PC-3 (cell line): ENCODE results near the gene DBH. TPM values are rescaled to one million over a fixed set of nuclear protein-coding genes. Genes with fewer than 3 reads are reported as not detected.
"Not testable (repeated sequence)": the region's sequence is repeated elsewhere in the genome, so short reads cannot be mapped to it uniquely, and the experiment has no call there.

ENCODE experiments used
- ATAC-seq: fragments of 200-7000 bp; cut with Tn5 transposase; 2 replicates; pipeline ENCODE4 v1.9.1; 2020; ENCODE audit warnings: mild to moderate bottlenecking, moderate library complexity
- BruUV-seq: library from RNA; stranded (reverse); fragments of 400-500 nt; replicated peaks from 2 replicates; lab custom pipeline; 2021; lab: Mats Ljungman, UMichigan
- CTCF ChIA-PET: fragments of 300-600 bp; sonication (Branson Sonifier 250); formaldehyde crosslinking; loops from one replicate; lab custom pipeline; 2022; ENCODE audit warnings: antibody characterized with exemption; lab: Charles Lee
- POLR2A ChIA-PET: fragments of 300-600 bp; sonication (Branson Sonifier 250); formaldehyde crosslinking; loops from one replicate; lab custom pipeline; 2022; ENCODE audit warnings: antibody characterized with exemption; ENCODE audit not compliant: unreplicated experiment; lab: Charles Lee
- DNase-seq: peaks from one replicate; pipeline ENCODE4 v3.0.0-alpha.2; 2015
- H2AFZ ChIP-seq: fragments of 300-600 bp; sonication (generic); 2 replicates; pipeline ENCODE4 v1.6.0; 2016; ENCODE audit warnings: antibody characterized with exemption, low read length
- H3F3A ChIP-seq: fragments of 300-600 bp; sonication (generic); one replicate; pipeline ENCODE4 v1.6.0; 2017; ENCODE audit warnings: antibody characterized with exemption, low read length, control low read depth, mild to moderate bottlenecking; ENCODE audit not compliant: unreplicated experiment
- H3K27ac ChIP-seq: fragments of 300-600 bp; sonication (generic); 2 replicates; pipeline ENCODE4 v1.5.1; 2016; ENCODE audit warnings: mild to moderate bottlenecking, low read length
- H3K27me3 ChIP-seq: fragments of 300-600 bp; sonication (generic); 2 replicates; pipeline ENCODE4 v1.6.1; 2016; ENCODE audit warnings: low read length, mixed read lengths
- H3K36me3 ChIP-seq: fragments of 300-600 bp; sonication (generic); 2 replicates; pipeline ENCODE4 v1.6.1; 2016; ENCODE audit warnings: low read depth, mixed run types, low read length, mixed read lengths
- H3K4me1 ChIP-seq: fragments of 300-600 bp; sonication (generic); 2 replicates; pipeline ENCODE4 v1.5.1; 2016; ENCODE audit warnings: low read length; ENCODE audit not compliant: insufficient read depth
- H3K4me2 ChIP-seq: fragments of 300-600 bp; sonication (generic); 2 replicates; pipeline ENCODE4 v1.6.0; 2016; ENCODE audit warnings: low read length
- H3K4me3 ChIP-seq: fragments of 300-600 bp; sonication (generic); 2 replicates; pipeline ENCODE4 v1.5.1; 2016; ENCODE audit warnings: mild to moderate bottlenecking, low read length, mixed read lengths
- H3K79me2 ChIP-seq: fragments of 300-600 bp; sonication (generic); 2 replicates; pipeline ENCODE4 v1.6.1; 2017; ENCODE audit warnings: low read length, mixed read lengths
- H3K9ac ChIP-seq: fragments of 300-600 bp; sonication (generic); 2 replicates; pipeline ENCODE4 v1.6.0; 2016; ENCODE audit warnings: mild to moderate bottlenecking, low read length
- H3K9me2 ChIP-seq: fragments of 300-600 bp; sonication (generic); replicated peaks from 2 replicates; pipeline ENCODE4 v1.6.1; 2016; ENCODE audit warnings: mixed run types, low read length, mixed read lengths
- H3K9me3 ChIP-seq: fragments of 300-600 bp; sonication (generic); 2 replicates; pipeline ENCODE4 v1.6.1; 2016; ENCODE audit warnings: low read length, mixed read lengths
- H4K20me1 ChIP-seq: fragments of 300-600 bp; sonication (generic); 2 replicates; pipeline ENCODE4 v1.6.1; 2016; ENCODE audit warnings: low read length, mixed read lengths
- EZH2 ChIP-seq: fragments of 300-600 bp; sonication (generic); IDR thresholded peaks from one replicate; pipeline ENCODE4 v1.6.1; 2017; ENCODE audit warnings: antibody characterized with exemption, mild to moderate bottlenecking, low read length; ENCODE audit not compliant: unreplicated experiment
- EZH2phosphoT487 ChIP-seq: fragments of 300-600 bp; sonication (generic); IDR thresholded peaks from 2 replicates; pipeline ENCODE4 v1.6.1; 2018; ENCODE audit warnings: mild to moderate bottlenecking, antibody characterized with exemption, low read length, borderline replicate concordance
- intact Hi-C: fragments of 100-400 bp; cut with micrococcal nuclease; formaldehyde crosslinking; loops from 2 replicates; pipeline ENCODE4 v1.9.0; 2023
- total RNA-seq: library from RNA; depleted of rRNA; stranded (reverse); fragments of >200 nt; gene quantifications from 2 replicates; pipeline ENCODE4 v1.2.3, GENCODE V29; 2014
- TF ChIP-seq, protein P1 (sequence below): fragments of 300-600 bp; sonication (generic); conservative IDR thresholded peaks from 2 replicates; pipeline ENCODE4 v1.5.1; 2017; ENCODE audit warnings: antibody characterized with exemption, low read depth, mild to moderate bottlenecking, low read length

The DBH gene
- total RNA-seq, 1 experiment from 2014 or later: not detected

DNA sequence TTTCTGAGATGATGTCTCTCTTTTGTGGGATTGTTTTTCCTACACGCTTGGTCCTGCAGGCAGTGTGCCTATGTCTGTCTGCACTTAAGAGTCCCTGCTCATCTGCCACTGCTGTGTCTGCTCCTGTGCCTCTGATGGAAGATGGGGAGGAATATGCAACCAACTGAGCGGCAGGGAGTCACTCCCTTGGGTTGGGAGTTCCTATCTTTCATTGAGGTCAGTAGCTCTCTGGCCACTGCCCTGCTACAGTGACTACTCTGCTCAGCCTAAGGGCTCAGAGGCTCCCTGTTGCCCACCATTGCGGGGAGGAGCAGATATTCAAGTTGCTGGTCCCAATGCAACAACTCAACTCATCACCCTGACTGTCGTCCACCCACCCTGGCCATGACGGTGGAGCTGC is 13.6 kb upstream of the DBH start:
- intact Hi-C loops: no loop called here
- Histone ChIP-seq H3K27ac (no peak overlapping the region), H2AFZ (no peak overlapping the region), H3K27me3 (peaks cover 53% of the 10 kb centered on the region), H3K36me3 (no peaks in the 10 kb centered on the region), H3K9me2 (no peaks in the 10 kb centered on the region), H3K4me3 (no peak overlapping the region), H3F3A (no peaks in the 10 kb centered on the region), H3K79me2 (no peaks in the 10 kb centered on the region), H3K9ac (no peak overlapping the region), H3K4me2 (no peak overlapping the region), H4K20me1 (no peaks in the 10 kb centered on the region), H3K4me1 (no peaks in the 10 kb centered on the region), H3K9me3 (no peaks in the 10 kb centered on the region)
- ChIA-PET CTCF (no interaction called here), POLR2A (no interaction called here)
- DNase-seq: no peak
- TF ChIP-seq EZH2 (no peak), EZH2phosphoT487 (no peak)
- TF ChIP-seq, protein P1, sequence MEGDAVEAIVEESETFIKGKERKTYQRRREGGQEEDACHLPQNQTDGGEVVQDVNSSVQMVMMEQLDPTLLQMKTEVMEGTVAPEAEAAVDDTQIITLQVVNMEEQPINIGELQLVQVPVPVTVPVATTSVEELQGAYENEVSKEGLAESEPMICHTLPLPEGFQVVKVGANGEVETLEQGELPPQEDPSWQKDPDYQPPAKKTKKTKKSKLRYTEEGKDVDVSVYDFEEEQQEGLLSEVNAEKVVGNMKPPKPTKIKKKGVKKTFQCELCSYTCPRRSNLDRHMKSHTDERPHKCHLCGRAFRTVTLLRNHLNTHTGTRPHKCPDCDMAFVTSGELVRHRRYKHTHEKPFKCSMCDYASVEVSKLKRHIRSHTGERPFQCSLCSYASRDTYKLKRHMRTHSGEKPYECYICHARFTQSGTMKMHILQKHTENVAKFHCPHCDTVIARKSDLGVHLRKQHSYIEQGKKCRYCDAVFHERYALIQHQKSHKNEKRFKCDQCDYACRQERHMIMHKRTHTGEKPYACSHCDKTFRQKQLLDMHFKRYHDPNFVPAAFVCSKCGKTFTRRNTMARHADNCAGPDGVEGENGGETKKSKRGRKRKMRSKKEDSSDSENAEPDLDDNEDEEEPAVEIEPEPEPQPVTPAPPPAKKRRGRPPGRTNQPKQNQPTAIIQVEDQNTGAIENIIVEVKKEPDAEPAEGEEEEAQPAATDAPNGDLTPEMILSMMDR: no peak
- ATAC-seq: no peak
- BruUV-seq: no TSS peak

DNA sequence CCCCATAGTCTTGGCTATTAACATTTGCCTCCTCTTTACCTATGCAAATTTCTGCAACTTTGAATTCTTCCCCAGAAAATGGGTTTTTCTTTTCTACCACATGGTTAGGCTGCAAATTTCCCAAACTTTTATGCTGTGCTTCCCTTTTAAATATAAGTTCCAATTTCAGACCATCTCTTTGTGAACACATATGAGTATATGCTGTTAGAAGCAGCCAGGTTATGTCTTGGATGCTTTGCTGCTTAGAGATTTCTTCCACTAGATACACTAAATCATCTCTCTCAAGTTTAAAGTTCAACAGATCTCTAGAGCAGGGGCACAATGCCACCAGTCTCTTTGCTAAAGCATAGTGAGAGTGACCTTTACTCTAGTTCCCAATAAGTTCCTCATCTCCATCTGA is 10.2 kb upstream of the DBH start:
- H3K9ac ChIP-seq, H4K20me1 ChIP-seq, H3K4me2 ChIP-seq, ATAC-seq, CTCF ChIA-PET, H3K9me3 ChIP-seq, DNase-seq, H3K9me2 ChIP-seq, POLR2A ChIA-PET, H3K4me3 ChIP-seq, BruUV-seq, H3K4me1 ChIP-seq, intact Hi-C loops, H2AFZ ChIP-seq, H3K27ac ChIP-seq, H3K79me2 ChIP-seq, H3K36me3 ChIP-seq, H3F3A ChIP-seq: not testable (repeated sequence)
- H3K27me3 ChIP-seq: peaks cover 35% of the 10 kb centered on the region

DNA sequence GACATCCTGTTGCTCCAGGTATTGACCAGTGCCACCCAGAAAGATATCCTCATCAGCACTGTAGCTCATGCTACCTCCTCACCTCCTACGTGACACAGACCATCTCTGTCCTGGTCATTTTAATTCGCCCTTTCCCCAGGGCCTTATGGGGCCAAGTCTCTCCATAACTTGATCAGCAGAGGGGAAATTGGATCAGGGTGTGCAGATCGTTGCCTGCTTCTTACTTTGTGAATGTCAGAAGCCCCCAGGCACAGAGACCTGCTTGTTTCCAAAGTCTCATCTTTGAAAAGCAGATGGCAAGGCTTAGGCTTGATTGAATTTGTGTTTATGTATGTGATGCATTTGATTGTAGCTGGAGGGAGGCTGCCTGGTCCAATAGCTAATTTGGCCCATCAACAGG is 8.8 kb upstream of the DBH start:
- no peaks in the 10 kb centered on the region for H3K9me3 ChIP-seq
- BruUV-seq: no TSS peak
- H3K27me3 ChIP-seq: peaks cover 23% of the 10 kb centered on the region
- H3K4me1 ChIP-seq: no peaks in the 10 kb centered on the region
- ChIA-PET CTCF (no interaction called here), POLR2A (no interaction called here)
- H3F3A ChIP-seq: no peaks in the 10 kb centered on the region
- H3K27ac ChIP-seq: no peak overlapping the region
- no peak overlapping the region for H3K4me2 ChIP-seq
- H3K9ac ChIP-seq: no peak overlapping the region
- intact Hi-C loops: no loop called here
- H3K9me2 ChIP-seq: no peaks in the 10 kb centered on the region
- H4K20me1 ChIP-seq: no peaks in the 10 kb centered on the region
- H3K4me3 ChIP-seq: no peak overlapping the region
- DNase-seq: no peak
- H3K36me3 ChIP-seq: no peaks in the 10 kb centered on the region
- ATAC-seq: no peak
- no peaks in the 10 kb centered on the region for H3K79me2 ChIP-seq
- TF ChIP-seq, protein P1: no peak
- no peak for TF ChIP-seq EZH2
- TF ChIP-seq EZH2phosphoT487: no peak
- H2AFZ ChIP-seq: no peak overlapping the region
